ENCODE results near the gene ORMDL3.

The ORMDL3 gene

DNA sequence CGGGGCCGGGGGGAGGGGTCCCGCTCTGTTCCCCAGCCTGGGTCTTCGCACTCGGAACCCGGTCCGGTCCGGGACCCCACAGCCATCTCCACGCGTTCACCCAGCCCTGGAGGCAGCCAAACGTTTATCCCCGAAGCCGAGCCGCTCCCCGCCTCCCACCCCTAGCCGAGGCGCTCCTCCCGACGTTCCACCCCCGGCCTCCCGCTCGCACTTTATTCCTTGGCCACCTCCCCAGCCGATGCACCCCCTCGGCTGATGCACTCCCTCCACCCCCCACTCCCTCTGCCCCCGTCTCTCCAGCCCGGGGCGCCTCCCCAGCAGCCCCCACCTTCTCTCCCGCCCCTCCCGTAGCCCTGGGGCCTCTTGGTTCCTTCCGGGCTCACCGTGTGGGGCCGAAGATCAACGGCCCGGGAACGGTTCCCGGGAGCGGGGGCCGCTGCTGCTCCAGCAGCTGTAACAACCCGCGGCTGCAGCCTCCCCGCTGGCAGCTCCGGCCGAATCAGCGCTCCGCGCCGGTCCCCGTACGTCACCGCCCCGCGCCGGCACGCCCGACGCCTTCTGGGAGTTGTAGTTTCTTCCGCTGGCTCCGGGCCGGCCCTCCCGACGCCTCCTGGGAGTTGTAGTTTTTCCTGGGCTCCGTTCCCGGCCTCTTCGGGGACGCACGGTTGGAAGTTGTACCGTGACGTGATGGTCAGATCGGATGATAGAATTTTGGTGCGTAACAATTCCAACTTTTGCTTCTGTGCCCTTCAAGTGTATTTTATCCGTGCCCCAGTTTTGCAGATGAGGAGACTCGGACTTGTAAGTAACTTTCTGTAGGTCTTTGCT is at the start of gene ORMDL3, which contains the start of gene LRRC3C:
Gene ORMDL3 (minus strand): TSS at position 501 of the 828 bp plus-strand sequence. CDS start 3,398 bp downstream, outside the sequence.
Gene LRRC3C (plus strand): TSS at position 632 of the 828 bp plus-strand sequence. CDS start 13,792 bp downstream, outside the sequence.
- peak; percentile 94 to 97 (median 96) for DNase-seq

DNA sequence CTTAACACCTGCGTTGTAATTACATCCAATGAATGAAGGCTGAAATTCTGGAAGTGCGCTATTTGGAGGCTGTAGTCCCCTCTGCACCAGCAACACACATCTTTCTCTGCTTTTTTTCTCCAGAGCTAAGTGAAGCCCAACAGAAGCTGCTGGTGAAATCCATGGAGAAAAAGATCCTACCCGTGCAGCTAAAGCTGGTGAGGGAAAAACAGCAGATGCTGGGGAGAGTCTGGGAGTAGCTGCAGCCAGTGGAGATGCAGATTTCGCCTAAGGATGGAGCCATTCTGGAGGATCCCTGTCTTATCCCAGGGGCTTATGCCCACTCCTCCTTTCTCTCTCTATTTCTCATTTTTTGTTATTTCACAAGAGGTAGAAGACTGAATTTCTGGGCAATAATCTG is 48.4 kb upstream of the ORMDL3 start:
- no peak for DNase-seq

GRCh38 chr17:39974433-39974832 is 47.0 kb upstream of the ORMDL3 start:
- no peak for DNase-seq

DNA sequence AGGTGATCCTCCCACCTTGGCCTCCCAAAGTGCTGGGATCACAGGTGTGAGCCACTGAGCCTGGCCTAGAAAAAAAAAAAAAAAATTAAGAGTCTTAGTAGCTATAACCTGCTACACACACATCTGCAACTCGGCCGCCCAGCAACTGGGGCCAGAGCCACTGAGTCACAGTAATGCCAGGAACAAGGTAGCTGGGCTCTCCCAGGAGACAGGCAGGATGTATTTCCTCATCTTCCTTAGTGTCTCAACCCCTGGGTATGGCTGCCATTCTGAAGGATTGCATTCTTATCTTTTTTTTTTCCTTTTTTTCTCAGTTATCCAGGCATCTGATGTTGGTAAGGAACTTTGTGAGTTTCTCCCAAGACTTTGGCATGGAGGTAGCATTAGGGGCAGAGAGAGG is 46.1 kb upstream of the ORMDL3 start:
- DNase-seq = no peak

- DNase-seq = peak; percentile 81 to 90 (median 82)
Observed at GRCh38 chr17:39972271-39972670, 44.9 kb upstream of the ORMDL3 start.

- no peak for DNase-seq
Observed at GRCh38 chr17:39971076-39971603, 43.7 kb upstream of the ORMDL3 start.

GRCh38 chr17:39970157-39970692 is 42.8 kb upstream of the ORMDL3 start:
- no peak for DNase-seq

DNA sequence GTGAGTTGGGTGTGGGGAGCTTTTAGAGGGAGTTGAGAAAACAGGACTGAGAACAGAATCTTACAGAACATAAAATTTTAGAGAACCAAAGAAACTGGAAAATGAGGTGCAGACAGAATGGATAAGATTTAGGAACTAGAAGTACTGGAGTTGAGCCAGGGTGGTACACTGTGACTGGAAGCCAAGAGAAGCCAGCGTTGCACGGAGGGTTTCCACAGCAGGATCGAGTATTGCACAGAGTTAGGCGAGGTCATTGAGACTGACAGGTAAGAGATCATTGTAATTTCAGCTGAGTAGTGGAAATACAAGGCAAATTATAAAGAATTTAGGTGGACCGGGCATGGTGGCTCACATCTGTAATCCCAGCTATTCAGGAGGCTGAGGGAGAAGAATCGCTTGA is 42.0 kb upstream of the ORMDL3 start:
- DNase-seq = peak; percentile 35 to 50 (median 45)

DNA sequence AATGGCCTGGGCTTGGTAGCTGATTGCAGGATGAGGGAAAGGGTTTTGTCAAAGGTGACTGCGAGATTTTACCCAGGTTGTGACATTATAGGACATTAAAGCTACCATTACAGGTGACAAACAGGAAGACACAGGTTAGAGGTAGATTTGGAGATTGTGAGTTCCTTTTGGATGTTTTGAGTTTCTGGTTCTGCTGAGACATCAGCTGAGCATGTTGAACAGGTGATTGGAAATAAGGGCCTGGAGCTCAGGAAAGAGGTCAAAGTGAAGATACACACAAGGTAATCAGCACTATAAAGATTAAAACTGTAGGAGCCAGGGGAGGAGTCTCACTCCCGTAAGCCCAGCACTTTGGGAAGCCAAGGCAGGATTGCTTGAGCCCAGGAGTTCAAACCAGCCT is 41.4 kb upstream of the ORMDL3 start:
- DNase-seq = no peak

DNA sequence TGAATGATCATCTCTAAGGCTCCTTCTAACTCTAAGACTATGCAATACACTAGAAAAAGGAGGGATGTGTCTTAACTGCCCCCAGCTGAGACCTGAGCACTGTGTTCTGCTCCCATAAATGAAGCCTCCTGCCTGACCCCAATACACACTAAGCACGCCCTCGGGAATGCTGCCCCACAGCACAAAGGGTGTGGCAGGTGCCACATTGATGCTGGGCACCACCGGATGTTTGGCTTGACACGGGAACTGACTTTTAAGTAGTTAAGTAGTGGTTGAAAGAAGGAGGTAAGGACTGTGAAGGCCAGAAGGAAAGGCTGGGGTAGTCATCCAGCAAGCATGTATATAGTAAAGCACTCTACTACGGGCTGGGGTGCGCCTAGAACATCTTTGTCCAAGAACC is 39.4 kb upstream of the ORMDL3 start:
- no peak for DNase-seq

- DNase-seq = no peak
Observed at GRCh38 chr17:39965017-39965699, 37.8 kb upstream of the ORMDL3 start.

GRCh38 chr17:39963829-39964228 is 36.4 kb upstream of the ORMDL3 start:
- no peak for DNase-seq

DNA sequence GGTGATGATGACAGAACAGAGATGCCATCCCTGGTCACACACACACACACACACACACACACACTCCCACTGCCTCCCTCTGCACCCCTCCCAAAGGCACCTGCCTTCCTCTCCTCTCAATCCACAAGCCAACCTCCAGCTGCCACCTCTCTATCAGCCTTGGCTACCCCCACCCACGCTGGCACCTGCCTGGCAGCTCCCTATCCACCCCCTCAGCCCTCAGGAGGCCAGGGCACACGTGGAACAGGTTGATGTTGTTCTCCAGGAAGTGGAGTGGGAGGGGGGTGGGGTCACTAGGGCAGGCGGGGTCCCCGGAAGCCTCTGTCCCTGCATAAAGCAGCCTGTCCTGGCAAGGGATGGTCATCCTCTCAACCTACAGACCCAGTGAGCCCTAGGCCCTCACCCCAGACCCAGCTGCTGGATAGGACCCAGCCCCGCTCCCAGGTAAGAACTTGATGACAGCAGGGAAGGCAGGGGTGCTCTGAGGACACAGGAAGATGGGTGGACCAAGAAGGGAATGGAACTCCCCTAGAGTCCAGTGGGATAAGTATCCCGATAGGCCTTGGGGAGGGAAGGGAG is 35.3 kb upstream of the ORMDL3 start, which contains the start of gene GSDMA:
Gene GSDMA (plus strand): TSS at position 363 of the 579 bp plus-strand sequence. CDS start 2,684 bp downstream, outside the sequence.
- DNase-seq = no peak

GRCh38 chr17:39960524-39961041 is 33.2 kb upstream of the ORMDL3 start:
- DNase-seq = no peak

- DNase-seq = no peak
Observed at GRCh38 chr17:39955726-39956225, 28.4 kb upstream of the ORMDL3 start.

DNA sequence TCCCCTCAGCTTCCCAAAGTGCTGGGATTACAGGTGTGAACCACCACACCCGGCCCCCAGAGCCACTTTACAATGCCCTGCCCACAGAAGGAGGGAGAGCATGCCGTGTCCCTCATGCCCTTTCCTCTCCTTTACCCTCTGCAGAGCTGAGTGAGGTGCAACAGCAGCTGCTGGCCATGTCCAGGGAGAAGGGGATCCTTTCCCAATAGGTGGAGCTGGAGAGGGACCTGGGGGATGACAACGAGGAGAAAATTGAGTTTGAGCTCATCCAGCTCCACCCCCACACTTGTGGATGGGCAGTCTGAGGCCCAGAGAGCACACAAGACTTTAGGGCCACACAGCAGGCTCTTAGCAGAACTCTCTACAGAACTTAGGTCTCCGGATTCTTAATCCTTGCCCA is 27.5 kb upstream of the ORMDL3 start:
- no peak for DNase-seq

DNA sequence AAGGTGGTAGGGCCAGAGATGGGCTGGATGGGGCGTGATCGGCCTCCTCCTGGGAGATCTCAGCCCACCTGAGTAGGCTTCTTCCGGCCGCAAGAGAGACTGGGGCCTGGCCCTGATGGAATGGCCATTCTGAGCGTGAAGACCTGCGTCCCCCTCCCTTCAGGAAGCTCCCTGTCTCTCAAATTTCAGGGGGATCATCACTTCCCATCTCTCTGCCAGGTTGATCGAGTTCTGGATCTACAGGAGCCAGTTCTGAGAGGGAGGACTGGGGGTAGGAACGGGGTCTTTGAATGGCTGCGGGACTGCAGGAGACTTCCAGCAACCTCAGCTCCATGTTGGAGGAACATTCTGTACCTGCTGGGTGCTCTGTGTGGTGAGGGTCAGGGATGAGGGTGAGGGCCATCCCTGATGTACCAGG is 26.1 kb upstream of the ORMDL3 start:
- DNase-seq = no peak

GRCh38 chr17:39952680-39953470 is 25.5 kb upstream of the ORMDL3 start:
- DNase-seq = peak; percentile 89 to 97 (median 96)

DNA sequence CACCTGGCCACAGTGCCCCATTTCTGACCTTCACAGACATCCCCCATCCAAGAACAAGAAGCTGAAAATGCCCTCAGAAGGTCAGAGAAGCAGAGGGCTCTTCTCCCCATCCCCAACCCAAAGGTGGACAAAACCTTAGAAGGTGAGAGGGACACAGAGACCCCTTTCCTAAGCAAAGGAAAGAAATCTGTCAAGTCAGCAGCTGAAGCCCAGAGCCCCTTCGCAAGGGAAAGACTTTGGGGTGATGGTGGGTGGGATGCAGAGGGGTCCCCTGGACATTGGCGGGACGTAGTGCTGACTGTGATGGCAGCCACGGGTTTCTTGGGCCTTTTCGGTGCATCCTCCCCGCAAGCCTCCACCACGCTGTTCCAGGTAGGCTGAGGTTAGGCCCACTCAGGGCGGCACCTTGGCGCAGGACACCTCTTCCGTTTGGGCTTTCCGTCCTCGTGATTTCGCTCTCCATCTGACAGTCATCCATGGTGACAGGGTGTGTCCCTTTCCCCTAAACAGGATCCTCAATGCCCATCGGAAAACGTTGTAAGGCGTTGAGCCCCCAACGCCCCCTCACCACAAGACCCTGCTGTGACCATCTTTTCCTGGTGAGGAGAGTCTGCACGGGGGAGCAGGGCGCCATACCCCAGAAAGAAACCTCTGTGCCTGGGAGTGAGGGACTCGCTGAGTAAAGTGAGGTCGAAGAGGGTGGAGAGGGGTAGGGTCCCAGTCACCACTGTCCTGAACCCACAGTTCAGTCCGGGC is 24.7 kb upstream of the ORMDL3 start:
- DNase-seq = no peak

- DNase-seq = no peak
Observed at GRCh38 chr17:39950871-39951348, 23.5 kb upstream of the ORMDL3 start.

GRCh38 chr17:39949028-39949427 is 21.6 kb upstream of the ORMDL3 start:
- no peak for DNase-seq

Measured in suppressor macrophage treated with lipopolysaccharide for 1 hour (primary cell).